GM12878 (cell line): ENCODE results near the gene IDI1.

Experiments used
- CHD4 ChIP-seq: fragments of 200-600 bp; sonication (generic); IDR thresholded peaks from 2 replicates; pipeline ENCODE4 v1.6.1; 2016; ENCODE audit warnings: mild to moderate bottlenecking
- ZNF384 ChIP-seq: IDR thresholded peaks from 2 replicates; pipeline ENCODE4 v1.6.1; 2012; ENCODE audit warnings: low read depth, mild to moderate bottlenecking, low read length, improper control_type of control experiment, borderline replicate concordance

DNA sequence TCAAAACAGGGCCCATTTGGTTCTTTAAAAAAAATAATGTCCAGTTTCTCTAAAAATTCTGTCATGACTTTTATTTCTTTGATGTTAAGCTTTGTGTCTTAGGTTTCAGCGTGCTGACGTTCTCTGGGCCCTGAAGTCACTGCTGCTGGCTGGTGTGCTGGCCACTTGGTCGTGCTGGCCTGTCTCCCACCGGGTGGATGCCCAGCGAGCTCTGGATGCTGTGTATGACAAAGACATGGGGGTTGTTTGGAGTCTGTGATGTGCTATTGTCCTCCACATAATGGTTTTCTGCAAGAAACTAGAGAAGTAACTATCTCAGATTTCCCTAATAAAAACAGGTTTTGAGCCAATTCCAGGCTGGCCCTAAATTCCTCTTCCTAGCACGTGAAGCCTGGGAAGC is 13.7 kb downstream of the IDI1 start:
- TF ChIP-seq ZNF384 (no peak), CHD4 (no peak)
